ENCODE data around the gene HOXB13. TPM values are rescaled to one million over a fixed set of nuclear protein-coding genes. Genes with fewer than 3 reads are reported as not detected.

Gene HOXB13
- total RNA-seq, 1 experiment from 2014 or later: 2.5 TPM

DNA sequence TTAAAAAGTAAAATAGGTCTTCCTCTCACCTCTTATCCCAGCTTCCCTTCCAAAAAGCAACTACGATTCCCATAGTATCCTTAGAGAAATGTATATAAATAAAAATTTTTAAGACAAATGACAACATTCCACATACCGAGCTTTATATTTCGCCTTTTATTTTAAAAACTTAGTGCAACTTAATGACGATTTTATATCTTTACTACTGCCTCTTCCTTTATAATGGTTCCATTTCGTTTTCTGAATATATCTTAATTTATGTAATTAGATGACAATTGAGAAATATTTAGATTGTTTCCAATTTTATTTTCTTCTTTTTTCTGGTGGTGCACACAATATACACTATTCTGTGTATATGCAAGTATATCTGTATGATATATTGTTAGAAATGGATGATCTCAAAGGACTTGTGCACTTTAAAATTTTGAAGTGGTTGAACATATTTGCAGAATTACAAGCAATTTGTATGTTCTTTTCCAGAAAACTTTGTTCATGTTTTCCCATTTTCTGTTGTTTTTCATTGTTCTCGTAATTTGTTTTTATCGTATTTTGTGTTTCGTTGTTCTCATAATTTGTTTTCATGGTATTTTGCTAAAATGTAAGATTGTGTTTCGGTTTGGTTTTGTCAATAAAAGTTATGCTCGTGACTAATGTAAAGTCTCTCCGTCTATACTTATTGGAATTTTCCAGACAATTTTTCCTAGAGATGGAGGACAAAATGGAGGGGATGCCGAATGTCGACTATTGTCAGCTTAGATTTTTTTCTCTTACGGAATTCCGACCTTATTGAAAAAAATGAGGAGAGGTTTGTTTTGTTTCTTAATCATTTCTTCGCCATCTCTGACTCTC, 20.4 kb upstream of the HOXB13 start:
- no peak for DNase-seq (ENCODE audit: low read depth)

DNA sequence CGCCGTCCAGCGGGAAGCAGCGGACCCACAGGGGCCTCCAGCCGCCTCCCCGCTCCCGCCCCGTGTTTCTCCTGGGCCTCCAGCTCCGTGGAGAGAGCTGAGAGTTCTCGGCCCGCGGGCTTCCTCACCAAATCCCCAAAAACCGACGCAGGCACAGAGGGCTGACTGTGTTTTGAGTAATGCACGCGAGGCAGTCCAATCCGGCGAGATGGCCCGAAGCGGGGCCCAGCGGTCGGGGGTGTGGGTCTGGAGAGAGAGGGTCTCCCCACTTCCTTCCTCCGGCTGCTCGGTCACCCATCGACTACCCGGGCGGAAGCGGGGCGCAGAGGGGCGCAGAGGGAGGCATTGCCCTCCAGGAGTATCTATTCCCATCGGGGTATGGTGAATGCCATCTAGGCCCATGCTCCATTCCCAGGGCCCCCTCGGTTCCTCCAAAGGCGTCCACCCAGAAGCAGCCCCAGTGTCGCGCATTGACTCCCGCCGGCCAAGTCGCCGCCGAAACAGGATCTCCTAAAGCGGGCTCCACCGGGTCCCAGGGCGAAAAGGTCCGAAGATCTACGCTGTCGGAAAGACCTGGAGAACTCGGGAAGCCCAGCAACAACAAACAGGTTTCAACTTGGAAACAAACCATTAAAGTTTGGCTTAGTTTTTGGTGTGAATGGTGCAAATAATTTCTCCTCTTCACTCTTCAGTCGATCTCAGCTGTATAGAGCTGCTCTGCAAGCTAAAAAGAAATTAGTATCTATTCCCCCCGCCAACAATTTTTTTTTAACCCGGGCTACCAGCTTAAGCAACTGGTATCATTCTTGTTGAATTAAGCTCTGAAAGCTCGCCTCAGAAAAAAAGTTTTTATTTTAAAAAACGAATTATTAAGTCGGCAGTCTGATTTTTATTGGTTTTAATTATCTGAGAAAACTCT, 19.2 kb upstream of the HOXB13 start:
- DNase-seq (ENCODE audit: low read depth): no peak

DNA sequence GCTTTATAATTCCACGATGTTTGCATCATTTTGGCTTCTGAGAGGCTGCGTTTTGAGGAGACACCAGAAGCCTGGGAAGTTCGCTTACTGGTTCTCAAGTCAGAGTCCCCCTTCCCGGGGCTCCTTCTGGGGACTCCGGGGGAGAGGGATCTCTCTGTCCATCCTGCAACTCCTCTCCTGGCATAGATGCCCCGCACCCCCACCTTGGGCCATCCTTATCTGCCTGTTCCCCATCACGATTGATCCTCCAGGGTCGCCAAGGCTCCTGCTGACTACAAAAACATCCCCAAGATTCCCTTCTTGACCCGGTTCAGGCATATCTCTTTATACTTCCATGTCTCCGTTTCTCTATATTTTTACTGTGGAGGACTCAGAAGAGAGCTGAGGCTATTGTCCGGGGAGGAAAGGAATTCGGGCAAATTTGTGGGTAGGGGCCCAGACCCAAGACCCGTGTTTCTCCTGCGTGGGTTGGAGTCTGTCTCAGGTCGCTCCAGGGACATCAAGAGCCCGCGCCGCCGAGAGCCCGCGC, 18.4 kb upstream of the HOXB13 start:
- no peak for DNase-seq (ENCODE audit: low read depth)

DNA sequence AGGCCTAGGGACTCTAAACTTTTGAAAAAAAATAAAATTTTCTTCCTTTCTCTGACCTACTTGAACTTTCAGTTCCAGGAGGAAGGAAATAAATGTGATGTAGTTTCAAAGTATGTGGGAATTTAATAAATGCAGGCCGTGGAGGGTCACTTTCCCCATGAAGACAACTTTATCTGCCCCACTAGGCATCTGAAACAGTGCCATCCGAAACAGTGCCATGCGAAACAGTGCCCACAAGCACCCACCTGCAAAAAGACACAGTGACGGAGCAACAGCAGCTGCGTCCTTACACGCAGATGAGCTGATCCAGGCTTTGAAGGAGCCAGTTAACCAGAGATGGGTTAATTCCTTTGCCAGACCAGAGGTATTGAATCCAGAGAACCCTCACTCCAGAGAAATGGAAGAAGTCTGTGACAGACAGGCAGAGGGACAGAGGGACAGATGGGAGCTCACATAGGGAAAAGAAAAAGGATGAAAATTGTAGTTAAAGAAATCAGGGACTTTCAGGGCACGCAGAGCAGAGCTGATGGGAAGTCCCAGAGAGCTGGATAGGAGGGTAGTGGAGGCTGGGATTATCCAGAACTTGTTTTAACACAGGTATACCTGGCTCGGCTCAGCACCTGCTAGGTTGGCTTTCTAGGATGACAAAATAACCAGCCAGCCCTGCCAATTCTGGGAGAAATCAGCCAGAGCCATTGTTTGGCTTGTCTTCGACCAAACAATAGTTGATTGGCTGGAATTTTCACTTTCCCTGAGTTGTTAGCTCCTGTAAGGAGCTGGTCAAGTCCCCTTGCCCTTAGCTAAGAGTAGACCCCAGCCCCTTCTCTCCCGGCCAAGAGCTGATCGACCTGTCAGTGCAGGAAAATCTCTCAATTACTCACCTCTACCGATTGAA, 17.1 kb upstream of the HOXB13 start:
- DNase-seq (ENCODE audit: low read depth): no peak

DNA sequence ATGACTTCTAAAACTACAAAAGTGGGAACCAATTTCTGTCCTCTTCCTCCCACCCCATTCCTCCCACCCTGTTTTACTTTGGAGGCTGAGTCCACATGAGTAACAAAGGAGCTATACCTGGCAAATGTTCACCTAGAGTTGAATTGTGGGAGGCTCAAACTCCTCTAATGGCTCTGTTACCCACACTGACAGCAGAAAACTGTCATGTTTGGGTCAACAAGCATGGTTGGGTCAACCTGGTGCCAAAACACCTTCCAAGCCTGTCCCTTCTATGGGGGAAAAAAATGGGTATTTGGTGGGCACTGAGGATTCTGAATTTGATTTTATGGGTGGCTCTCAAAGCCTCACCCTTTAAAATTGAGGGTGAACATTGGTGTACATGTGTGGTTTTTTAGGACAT, 12.0 kb upstream of the HOXB13 start:
- no peak for DNase-seq (ENCODE audit: low read depth)

DNA sequence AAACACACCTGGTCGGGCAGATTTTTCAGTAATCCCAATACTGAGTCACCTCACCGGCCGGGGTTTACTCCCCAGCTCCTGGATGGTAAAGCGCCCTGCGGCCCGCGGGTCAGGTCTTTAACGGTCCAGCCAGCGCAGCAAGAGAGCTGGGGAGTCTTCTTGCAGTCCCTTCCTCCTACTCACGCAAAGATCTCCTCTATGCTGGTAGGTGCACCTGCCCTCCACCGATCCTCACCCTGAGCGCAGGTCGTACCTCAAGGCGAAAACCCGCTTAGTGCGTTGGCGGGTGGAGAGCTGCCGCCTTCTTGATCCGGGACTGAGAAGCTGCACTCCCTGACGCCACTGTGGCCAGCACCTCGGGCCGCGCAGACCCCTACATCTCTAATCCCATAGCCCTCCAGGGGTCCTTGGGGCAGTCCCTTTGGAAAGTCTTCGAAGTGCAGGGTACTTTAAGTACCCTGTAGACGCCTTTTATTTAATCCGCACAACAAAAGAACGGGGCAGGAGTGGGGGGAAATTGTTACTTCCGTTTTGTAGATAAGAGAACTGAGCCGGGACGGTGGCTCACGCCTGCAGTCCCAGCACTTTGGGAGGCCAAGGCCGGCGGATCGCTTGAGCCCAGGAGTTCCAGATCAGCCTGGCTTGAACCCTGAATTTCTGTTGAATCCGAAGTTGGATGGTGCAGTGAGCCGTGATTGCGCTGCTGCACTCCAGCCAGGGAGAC, 10.4 kb upstream of the HOXB13 start:
- DNase-seq (ENCODE audit: low read depth): no peak

DNA sequence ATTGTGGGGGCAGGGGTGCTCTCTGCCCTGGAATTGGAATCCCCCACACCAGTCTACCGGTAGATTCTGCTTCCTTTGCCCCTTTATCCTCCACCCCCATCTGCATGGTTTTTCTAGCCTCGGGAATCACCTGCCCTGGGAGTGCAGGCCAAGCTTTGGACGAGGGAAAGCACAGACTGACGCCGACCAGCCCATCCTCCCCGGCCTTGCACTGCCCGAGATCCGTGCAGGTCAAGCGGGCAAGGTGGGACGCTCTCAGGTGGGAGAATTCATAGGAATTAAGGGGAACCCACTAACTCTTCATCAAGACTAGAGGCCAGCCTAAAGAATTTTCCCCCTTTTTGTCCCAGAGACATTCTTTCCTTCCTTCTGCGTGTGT, 9.9 kb upstream of the HOXB13 start:
- DNase-seq (ENCODE audit: low read depth): no peak

DNA sequence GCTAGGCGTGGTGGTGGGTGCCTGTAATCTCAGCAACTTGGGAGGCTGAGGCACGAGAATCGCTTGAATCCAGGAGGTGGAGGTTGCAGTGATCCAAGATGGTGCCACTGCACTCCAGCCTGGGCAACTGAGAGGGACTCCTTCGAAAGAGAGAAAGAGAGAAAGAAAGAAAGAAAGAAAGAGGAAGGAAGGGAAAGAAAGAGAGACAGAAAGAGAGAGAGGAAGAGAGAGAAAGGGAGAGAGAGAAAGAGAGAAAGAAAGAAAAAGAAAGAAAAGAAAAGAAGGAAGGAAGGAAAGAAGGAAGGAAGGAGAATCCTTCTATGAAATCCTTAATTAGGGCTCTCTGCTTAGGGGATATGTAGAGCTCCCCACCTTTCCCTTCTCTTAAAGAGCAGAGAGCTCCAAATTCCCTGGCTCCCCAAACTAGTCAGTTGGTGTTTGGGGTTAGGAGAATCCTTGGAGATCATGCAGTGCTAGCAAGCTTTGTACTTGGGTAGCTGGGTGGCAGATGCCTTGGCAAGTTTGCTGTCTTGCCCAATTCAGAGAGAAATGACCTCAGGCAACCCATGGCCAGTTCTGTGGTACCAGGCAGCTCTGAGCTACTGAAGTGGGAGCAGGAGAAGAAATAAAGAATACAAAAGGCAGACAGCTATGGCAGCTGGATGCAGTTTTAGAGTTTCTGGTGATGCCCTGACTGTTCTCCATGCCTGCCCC, 8.9 kb upstream of the HOXB13 start:
- no peak for DNase-seq (ENCODE audit: low read depth)

DNA sequence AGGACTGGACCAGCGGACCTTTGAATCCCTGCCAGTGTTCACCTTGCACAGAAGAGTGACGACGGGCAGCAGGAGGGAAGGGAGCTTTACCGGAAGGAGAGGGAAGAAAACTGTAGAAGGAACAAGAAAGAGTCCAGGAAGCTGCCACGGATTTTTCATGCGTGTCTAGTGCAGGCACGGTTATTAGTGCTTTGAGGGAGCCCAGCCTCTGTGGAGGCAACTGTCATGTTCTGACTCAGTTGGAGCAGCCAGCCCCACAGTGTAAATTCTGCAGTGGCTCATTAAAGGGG, 6.5 kb upstream of the HOXB13 start:
- DNase-seq (ENCODE audit: low read depth): no peak

DNA sequence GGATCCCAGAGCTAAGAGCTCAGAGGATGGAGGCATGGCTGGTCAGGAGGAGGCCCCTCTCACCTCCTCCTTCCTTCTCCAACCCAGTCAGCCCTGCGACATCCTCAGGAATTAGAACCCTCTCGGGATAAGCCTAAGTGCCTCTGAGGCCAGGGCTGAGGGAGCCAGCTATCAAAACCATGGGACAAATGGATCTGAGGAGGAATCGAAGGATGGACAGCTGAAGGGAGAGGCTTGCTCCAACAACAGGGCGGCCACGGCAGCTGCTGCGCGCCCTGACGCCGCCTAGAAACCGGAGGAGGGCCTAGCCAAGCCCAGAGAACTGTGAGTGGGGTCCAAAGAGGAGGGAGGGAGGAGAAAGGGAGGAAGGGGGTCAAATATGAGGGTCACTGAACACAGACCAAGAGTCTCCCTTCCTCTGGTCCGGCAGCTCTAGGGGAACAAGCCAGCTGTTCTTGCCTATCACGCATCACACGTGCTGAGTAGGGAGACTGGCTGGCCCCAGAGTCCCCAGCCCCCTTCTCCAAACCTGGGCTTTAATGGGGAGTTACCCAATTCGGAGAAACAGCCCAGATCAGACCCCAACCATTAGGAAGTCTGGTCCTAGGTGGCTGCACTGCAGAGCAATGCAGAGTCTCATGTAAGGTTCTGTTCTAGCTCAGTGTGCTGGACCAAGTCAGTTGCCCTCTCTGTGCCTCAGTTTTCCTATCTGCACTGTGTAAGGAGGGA, 5.9 kb upstream of the HOXB13 start:
- no peak for DNase-seq (ENCODE audit: low read depth)

DNA sequence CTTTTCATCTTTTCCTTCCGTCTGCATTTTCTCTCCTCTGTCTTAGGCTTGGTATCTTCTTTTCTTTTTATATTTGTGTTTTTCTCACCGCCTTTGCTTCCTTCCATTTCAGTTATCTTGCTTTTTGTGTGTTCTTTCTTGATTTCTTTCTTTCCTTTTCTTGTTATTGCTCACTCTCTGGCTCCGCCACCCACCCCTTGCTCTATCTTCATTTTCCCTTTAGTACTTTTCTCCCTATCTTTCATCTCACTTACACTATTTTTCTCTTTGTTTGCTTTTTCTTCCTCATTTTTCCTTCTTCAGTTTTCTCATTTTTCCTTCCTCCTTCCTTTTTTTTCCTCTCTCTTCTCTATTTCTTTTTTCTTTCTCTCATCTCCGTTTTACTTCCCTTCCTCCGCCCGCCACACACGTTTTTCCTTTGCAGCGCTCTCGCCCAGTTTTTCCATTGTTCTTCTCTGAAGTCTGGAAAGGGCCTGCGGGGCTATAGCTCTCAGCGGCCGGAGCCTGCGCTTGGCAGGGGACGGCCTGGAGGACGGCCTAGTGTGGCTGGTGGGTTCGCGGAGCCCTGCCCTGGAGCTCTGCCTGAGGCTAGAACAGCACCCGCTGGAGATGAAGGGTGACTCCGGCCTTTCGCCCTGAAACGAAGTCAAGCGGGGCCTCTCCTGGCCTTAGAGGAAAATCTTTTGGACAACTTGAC, 5.2 kb upstream of the HOXB13 start:
- DNase-seq (ENCODE audit: low read depth): no peak

DNA sequence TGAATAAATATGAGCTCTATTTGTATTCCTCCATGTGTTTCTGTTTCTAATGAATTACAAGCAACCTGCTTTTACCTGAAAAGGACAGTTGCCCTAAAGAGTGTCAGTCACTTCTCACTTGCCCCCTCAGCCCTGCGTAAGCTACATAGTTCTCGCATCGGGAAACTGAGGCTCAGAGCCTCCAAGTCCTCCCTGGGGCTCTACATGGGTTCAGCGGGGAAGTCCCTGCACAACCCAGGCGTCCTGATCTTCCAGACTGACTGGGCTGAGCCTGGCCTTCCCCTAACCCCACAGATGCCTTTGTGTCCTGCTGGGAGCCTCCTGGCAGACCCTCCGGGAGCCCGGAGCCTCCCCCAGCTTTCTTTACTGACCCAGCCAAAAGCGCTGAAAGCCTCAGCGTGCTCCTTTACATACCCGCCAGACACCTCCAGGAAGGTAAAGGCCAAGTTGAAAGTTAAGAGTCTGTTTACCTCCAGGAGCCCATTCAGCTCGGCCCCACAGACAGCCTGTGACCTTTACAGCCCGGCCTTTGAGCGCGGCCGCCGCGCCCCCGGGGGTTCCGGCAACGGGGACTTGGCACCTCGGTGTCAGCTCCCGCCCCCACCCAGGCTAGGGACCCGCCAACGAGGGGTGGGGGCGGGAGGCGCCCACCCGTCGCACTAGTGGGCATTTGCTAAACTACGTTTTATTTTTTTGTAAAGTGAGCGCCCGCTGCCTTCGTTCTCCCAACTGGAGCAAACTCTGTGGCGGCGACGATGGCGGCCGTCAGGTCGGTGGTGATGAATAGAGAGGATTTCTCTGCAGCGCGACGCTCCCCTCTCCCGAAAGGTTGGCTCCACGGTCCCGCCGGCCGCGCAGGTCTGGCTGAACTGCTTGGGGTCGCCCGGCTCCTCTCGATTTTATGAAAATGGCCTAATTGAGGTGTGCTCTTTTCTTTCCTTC, 4.4 kb upstream of the HOXB13 start:
- DNase-seq (ENCODE audit: low read depth): no peak

DNA sequence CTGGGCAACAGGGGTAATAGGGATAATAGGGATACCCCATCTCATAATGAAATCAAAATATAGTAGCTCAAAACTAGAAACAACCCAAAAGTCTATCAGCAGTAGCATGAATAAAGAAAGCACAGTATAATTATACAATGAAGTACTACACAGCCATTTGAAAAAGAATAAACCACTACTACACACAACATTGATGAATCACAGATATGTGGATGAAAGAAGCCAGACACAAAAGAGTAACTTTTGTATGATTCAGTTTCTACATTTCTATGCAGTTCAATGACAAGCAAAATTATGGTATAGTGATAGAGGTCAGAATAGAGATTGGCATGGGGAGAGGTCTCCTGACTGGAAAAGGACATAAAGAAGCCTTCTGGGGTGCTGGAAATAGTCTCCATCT, 2.8 kb upstream of the HOXB13 start:
- DNase-seq (ENCODE audit: low read depth): no peak

DNA sequence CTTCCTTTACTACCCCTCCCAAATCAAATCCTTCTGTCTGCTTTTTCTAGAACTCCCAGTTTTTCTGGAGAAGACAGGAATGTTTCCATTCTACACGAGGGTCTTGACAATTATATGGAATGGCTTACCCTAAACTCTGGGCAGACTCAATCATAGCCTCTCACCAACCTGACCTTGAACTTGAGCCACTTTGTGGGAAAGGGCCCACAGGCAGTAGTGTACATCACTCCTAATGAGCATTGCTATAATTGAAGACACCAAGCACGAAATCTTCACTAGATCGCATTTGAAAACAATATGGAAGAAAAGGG, 1.6 kb upstream of the HOXB13 start:
- DNase-seq (ENCODE audit: low read depth): no peak

DNA sequence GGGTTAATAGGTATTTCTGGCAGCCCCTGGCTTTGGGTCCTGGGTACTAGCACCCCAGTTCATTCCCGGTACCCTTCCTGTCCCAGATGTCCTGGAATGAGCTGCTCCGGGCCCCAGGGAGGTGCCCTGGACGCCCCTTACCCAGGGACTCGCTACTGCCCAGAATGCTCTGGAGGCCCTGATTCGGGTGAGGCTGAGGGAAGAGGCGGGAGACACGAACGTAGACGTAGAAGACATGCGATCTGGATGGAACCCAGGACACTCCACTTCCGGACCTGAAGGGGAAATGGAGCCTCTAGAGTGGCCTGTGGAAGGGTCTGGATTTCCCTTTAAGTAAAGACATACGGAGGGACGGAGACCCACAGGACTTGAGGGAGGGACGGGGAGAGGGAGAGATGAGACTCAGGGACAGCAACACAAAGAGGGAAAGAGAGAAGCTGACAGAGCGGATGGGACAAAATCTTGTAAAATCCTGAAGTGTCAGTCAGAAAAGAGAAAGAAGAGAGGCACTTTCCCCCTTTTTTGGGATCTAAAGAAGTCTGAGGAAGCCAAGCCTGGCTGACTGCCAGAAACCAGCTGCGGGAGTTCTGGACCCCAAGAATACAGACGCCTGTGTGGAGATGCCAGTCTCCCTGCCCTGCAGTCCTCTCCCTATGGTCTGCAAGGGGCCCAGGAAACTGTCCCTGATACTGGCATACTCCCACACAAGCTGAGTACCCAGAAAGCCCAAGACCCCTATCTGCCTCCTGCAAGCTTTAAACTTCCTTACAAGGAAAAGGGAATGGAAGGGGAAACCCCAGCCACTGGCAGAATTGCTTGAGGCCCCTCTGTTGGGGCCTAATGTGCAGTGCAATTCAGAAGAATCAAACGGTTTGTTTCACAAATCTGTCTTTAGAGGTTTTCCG, 1.0 kb upstream of the HOXB13 start:
- no peak for DNase-seq (ENCODE audit: low read depth)

DNA sequence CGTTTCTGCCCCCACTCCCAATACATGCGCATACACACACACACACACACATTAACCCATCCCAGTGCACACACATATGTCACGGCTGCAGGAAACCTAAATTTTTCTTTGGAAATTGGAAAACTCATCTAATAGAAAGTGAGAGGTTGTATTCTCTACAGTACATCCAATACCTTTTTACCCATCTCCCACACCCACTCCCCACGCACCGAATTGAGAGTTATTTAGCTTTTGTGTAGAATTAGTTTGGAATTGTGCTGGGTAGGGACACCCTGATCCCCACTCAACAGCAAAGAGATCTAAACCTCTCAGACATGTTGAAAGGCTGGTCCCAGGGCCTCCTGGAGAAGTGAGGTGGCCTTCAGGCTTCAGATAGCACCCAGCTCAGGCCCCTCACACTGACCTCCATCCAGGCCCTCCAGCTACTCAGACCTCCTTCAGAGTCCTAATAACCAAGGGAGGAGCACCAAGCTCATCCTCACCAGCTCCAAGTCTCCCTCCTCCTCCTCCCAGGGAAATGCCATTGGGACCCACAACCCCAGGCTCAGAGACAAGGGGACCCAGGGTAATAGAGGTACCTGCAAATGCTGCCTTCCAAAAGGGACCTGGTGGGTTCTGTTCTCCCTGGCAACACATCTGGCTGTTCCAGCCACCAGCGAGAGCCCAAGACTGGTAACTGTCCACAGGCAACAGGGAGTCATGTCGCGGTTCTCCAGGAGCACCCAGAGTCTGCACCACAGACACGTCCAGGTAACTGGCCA, 955 bp downstream of the HOXB13 start:
- DNase-seq (ENCODE audit: low read depth): no peak

DNA sequence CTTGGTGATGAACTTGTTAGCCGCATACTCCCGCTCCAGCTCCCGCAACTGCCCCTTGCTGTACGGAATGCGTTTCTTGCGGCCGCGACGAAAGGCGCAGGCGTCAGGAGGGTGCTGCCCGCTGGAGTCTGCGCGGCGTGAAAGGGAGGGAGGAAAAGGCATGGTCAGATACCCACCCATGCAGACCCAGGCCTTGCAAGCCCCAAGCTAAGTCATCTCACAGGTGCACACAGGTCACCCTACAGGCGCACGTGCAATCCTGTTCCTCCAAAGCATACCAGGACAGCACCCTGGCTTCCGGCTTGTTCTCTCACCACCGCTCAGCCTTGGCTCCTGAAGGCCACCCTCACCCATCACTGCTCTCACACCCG, 1.6 kb downstream of the HOXB13 start:
- DNase-seq (ENCODE audit: low read depth): no peak
